GM20431 (cell line): ENCODE data around the gene TICRR.
"Not testable (repeated sequence)": the region's sequence is repeated elsewhere in the genome, so short reads cannot be mapped to it uniquely, and the experiment has no call there.

Experiments
- in situ Hi-C: fragments of 300-500 bp; cut with MseI, MboI; formaldehyde crosslinking; loops from one replicate; pipeline ENCODE4 v1.15.0; 2020; ENCODE audit warnings: low sequenced_read_pairs; ENCODE audit not compliant: unreplicated experiment

The TICRR gene

GRCh38 chr15:89566621-89567294 lies 8.5 kb upstream of the TICRR start:
- in situ Hi-C loops: no loop called here

- in situ Hi-C loops: no loop called here
Observed at GRCh38 chr15:89569090-89569745, 6.1 kb upstream of the TICRR start.

- in situ Hi-C loops: no loop called here
Observed at GRCh38 chr15:89575656-89576416, 567 bp downstream of the TICRR start.

GRCh38 chr15:89576417-89576773 lies 1.1 kb downstream of the TICRR start:
- in situ Hi-C loops: no loop called here

GRCh38 chr15:89577776-89578115 lies 2.5 kb downstream of the TICRR start:
- in situ Hi-C loops: no loop called here

- in situ Hi-C loops: no loop called here
Observed at GRCh38 chr15:89578146-89578545, 2.9 kb downstream of the TICRR start.

- in situ Hi-C loops: not testable (repeated sequence)
Observed at GRCh38 chr15:89580747-89581146, 5.5 kb downstream of the TICRR start.

GRCh38 chr15:89586651-89587050 lies 11.4 kb downstream of the TICRR start:
- in situ Hi-C loops: no loop called here

- in situ Hi-C loops: no loop called here
Observed at GRCh38 chr15:89587955-89588354, 12.7 kb downstream of the TICRR start.

- in situ Hi-C loops: no loop called here
Observed at GRCh38 chr15:89591834-89592233, 16.6 kb downstream of the TICRR start.

- in situ Hi-C loops: no loop called here
Observed at GRCh38 chr15:89593018-89593417, 17.7 kb downstream of the TICRR start.

GRCh38 chr15:89599021-89599420 lies 23.8 kb downstream of the TICRR start:
- in situ Hi-C loops: no loop called here

- in situ Hi-C loops: no loop called here
Observed at GRCh38 chr15:89611317-89611716, 36.0 kb downstream of the TICRR start.

- in situ Hi-C loops: no loop called here
Observed at GRCh38 chr15:89613031-89613430, 37.8 kb downstream of the TICRR start.

- in situ Hi-C loops: no loop called here
Observed at GRCh38 chr15:89614164-89614563, 38.9 kb downstream of the TICRR start.

- in situ Hi-C loops: no loop called here
Observed at GRCh38 chr15:89615135-89615534, 39.9 kb downstream of the TICRR start.

GRCh38 chr15:89616228-89616627 lies 41.0 kb downstream of the TICRR start:
- in situ Hi-C loops: no loop called here

- in situ Hi-C loops: no loop called here
Observed at GRCh38 chr15:89621547-89621946, 46.3 kb downstream of the TICRR start.

GRCh38 chr15:89623165-89623564 lies 47.9 kb downstream of the TICRR start:
- in situ Hi-C loops: no loop called here

- in situ Hi-C loops: no loop called here
Observed at GRCh38 chr15:89625716-89626115, 50.4 kb downstream of the TICRR start.

GRCh38 chr15:89627256-89627970 lies 52.1 kb downstream of the TICRR start:
- in situ Hi-C loops: no loop called here
